Measurements from ENCODE around the gene LETM1.

- no peak for TF ChIP-seq EZH2 (IDR thresholded peaks at IDR 0.05; ENCODE audit: low read length)
- TF ChIP-seq CTCF (optimal IDR thresholded peaks at IDR 0.05 in 1 of 3, IDR thresholded peaks at IDR 0.05 in 1 of 3, conservative IDR thresholded peaks at IDR 0.05 in 1 of 3; ENCODE audit: extremely low read depth in 1 of 3, insufficient read depth in 2 of 3, low read length in 3 of 3): no peak
Measured at GRCh38 chr4:1870328-1870577, 14.3 kb upstream of the LETM1 start.

Measured in keratinocyte (primary cell).